Measurements from ENCODE around the gene CST3. TPM values are rescaled to one million over a fixed set of nuclear protein-coding genes. Genes with fewer than 3 reads are reported as not detected.
A peak's percentile ranks its signal among the peaks of the same experiment; 100 is the strongest.
"Not testable (repeated sequence)": the region's sequence is repeated elsewhere in the genome, so short reads cannot be mapped to it uniquely, and the experiment has no call there.

Gene CST3
- total RNA-seq, 1 donor from 2014 or later, result 632 TPM

DNA sequence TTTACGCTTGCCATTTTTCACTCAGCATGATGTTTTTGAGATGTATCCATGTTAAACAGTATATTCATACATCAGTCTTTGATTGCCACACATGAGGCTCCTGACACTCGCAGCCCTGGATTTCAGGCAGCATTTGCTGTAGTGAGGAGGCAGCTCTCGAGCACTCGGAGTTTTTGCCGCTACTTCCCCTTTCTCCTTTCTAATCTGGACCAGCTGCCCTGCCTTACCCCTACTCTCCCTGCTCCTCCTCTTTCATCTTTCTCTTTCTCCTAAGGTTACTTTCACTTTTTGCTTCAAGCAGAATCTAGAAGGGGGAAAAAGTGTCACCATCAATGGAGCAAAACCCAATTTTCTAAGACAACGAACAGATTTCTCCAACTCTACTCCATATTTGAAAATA lies 5.9 kb upstream of the CST3 start:
- DNase-seq (ENCODE audit: low read depth), result no peak

- peak; percentile 98 for DNase-seq (ENCODE audit: low read depth)
These were observed 4.4 kb upstream of the CST3 start for GRCh38 chr20:23641936-23642751.

DNA sequence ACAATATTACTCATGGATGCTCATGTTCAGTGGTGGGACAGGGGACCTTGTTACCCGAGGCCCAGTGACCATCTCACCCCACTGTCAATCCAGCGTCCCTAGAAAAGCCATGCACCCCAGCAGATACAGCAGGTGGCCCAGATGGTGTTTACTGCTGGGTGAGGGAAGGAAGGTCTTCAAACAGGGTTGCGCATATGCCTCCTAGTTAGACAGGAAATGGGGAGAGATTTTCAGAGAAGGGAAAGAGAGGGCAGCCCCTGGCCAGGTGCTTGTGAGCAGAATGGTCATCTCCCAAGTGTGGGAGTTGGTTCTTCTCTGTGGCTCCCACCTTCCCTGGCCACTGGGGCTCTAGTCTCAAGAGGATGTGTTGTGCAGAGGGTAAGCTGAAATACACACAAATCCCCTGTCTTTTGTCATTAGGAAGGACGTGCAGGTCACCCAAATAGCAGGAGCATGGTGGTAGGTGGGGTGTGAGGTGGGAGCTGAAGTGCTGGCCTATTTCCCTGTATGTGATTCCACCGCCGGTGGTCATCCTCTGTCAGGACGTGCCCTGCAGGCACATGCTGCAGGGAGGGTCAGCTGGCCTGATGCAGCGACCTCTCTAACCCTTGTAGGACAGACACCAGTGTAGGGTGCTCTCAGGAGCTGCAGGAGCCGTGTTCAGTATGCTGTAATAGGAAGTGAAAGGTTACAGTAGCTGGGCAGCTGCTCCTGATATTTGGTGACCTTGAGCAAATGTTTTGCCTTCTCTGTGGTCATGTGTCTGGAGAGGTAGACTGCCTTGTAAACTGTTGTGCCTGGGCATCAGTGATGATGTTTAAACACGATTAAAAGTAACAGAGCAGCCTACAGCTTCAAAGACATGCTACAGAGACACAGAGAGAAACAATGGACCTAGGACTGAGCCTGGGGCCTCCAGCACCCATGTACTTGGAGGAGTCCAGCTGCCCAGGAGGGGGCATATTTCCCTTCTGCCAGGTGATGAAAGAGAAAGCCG lies 3.2 kb upstream of the CST3 start:
- no peak for DNase-seq (ENCODE audit: low read depth)

GRCh38 chr20:23640018-23640601 lies 2.4 kb upstream of the CST3 start:
- DNase-seq (ENCODE audit: low read depth), result no peak

GRCh38 chr20:23639490-23639958 lies 1.8 kb upstream of the CST3 start:
- no peak for DNase-seq (ENCODE audit: low read depth)

GRCh38 chr20:23638309-23638708 lies 554 bp upstream of the CST3 start:
- DNase-seq (ENCODE audit: low read depth), result no peak

- DNase-seq (ENCODE audit: low read depth), result no peak
These were observed 860 bp downstream of the CST3 start for GRCh38 chr20:23636908-23637281.

- DNase-seq (ENCODE audit: low read depth), result no peak
These were observed 1.4 kb downstream of the CST3 start for GRCh38 chr20:23636182-23636907.

DNA sequence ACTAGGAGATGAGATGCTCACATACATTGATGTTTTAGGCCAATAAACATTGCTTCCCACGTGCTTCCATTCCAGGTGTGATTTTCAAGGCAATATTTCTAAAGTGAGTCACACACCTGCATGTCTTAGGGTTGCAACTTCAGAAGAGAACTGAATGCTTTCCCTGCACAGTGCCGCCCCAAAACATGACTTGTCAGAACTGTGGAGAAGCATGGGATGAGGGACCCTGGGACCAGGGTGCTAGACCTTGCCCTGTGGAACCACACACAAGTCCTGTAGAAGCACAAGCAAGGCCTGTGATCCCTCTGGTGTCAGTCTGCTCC lies 2.0 kb downstream of the CST3 start:
- not testable (repeated sequence) for DNase-seq (ENCODE audit: low read depth)

GRCh38 chr20:23634985-23635767 lies 2.6 kb downstream of the CST3 start:
- peak; percentile 41 for DNase-seq (ENCODE audit: low read depth)

DNA sequence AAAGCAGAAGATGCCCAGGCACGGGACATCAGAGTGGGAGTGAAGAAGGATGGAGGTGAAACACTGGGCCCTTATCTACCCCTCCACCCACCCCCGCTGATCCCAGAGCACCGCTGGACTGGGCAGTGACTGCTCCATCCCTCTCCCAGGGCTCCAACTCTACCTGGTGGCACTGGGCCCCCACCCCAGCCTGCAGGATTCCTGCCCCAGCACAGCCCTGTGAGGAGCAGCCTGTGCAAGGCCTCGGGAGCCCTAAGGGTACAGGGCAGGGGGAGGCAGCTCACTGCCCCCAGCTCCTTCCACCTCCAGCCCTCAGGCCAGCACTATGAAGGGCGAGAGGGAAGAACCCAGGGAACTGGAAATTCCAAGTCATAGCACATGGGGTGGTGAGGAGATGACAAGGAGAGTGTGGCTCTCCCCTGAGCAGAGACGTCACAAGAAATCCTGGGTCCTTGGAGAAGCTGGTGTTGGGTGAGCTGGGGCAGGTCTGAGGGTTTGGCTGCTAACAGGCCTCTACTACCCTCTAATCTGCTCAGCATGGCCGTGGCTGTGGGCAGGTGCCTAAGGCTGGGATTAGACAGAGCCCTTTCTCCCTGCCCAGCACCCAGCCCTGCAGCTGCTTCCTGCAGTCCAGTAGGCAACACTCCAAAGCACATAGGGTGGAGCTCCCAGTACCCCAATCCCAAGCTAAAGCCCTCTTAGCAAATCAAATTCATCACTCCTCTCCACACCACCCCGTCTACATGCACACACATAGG lies 3.5 kb downstream of the CST3 start:
- no peak for DNase-seq (ENCODE audit: low read depth)

DNA sequence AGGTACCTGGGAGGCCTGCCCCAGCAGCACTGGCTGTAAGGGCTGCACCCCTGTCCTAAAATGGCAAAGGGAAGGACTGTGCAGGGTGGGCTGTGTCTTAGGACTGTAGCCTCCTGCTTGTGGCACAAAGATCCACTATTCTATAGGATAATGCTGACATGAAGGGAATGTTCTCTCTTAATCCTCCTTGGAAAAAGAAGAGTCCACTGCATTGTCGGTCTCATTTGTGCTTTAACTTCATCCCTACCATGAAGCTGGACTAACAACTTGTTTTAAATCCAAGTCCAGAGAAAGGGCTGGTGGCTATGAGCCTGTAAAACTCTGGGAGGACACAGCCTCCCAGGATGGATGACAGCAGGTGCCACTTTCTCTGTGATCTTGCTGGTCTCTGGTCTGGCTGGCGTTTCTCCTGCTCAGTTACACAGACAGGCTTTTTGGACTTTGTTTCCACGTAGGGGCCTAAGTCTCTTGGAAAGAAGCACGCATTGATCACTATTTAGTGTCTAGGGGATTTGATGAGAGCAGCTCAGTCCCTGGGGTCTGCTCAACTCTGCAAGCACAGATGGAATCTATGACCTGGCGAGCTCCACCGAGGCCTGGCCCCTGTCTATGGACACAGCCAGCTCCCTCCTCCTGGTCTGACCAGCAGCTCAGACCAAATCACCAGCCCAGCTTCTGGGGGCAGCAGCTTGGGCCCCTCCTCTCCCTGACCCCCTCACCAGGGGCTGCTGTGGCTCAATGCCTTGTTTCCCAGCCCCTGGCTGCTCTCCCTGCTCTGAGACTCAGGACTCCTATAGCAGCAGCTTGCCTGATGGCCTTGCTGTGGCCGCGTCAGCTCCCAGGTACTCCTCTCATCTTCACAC lies 4.8 kb downstream of the CST3 start:
- DNase-seq (ENCODE audit: low read depth), result no peak

- DNase-seq (ENCODE audit: low read depth), result no peak
These were observed 5.6 kb downstream of the CST3 start for GRCh38 chr20:23631981-23632710.

- no peak for DNase-seq (ENCODE audit: low read depth)
These were observed 6.4 kb downstream of the CST3 start for GRCh38 chr20:23631226-23631822.

- no peak for DNase-seq (ENCODE audit: low read depth)
These were observed 7.3 kb downstream of the CST3 start for GRCh38 chr20:23630392-23630849.

- DNase-seq (ENCODE audit: low read depth), result no peak
These were observed 8.0 kb downstream of the CST3 start for GRCh38 chr20:23629542-23630391.

- DNase-seq (ENCODE audit: low read depth), result peak; percentile 99
These were observed 8.7 kb downstream of the CST3 start for GRCh38 chr20:23629017-23629541.

All from renal cortical epithelial cell (primary cell).